Measurements from ENCODE around the gene PLA2G4B. TPM values are rescaled to one million over a fixed set of nuclear protein-coding genes. Genes with fewer than 3 reads are reported as not detected.

The PLA2G4B gene
- polyA plus RNA-seq, 1 donor (not counting 4 experiments of a cell fraction or from before 2014, with no cell fraction given): 8.6 TPM

DNA sequence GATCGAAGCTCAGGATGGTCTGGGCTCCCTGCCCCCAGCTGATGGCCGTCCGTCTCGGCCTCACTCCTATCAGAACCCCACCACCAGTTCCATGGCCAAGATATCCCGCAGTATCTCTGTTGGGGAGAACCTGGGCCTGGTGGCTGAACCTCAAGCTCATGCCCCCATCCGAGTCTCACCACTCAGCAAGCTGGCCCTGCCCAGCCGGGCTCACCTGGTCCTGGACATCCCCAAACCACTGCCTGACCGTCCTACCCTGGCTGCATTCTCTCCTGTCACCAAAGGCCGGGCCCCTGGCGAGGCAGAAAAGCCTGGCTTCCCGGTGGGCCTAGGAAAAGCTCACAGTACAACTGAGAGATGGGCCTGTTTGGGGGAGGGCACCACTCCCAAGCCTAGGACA, 15.1 kb upstream of the PLA2G4B start:
- no peaks in the 10 kb centered on the region for H3K9me1 ChIP-seq (ENCODE audit: control insufficient read depth, extremely low read depth, insufficient read depth, low read length)
- dilution Hi-C loops (cut with MboI; ENCODE audit: extremely low pct_ligation_motif_present, low sequenced_read_pairs): no loop called here
- no peak overlapping the region for H3K9ac ChIP-seq (ENCODE audit: control insufficient read depth, extremely low read depth, insufficient read depth, low read length)
- DNase-seq (ENCODE audit: low read depth, low spot score) (no peak), FAIRE-seq (no peak)
- no peak overlapping the region for H3K27ac ChIP-seq (ENCODE audit: control insufficient read depth, insufficient read depth, low read length)
- H3K27me3 ChIP-seq (ENCODE audit: control insufficient read depth, extremely low read depth, insufficient read depth, low read length): no peaks in the 10 kb centered on the region
- TF ChIP-seq EZH2 (IDR thresholded peaks at IDR 0.05; ENCODE audit: low read length): no peak
- TF ChIP-seq, protein P1, sequence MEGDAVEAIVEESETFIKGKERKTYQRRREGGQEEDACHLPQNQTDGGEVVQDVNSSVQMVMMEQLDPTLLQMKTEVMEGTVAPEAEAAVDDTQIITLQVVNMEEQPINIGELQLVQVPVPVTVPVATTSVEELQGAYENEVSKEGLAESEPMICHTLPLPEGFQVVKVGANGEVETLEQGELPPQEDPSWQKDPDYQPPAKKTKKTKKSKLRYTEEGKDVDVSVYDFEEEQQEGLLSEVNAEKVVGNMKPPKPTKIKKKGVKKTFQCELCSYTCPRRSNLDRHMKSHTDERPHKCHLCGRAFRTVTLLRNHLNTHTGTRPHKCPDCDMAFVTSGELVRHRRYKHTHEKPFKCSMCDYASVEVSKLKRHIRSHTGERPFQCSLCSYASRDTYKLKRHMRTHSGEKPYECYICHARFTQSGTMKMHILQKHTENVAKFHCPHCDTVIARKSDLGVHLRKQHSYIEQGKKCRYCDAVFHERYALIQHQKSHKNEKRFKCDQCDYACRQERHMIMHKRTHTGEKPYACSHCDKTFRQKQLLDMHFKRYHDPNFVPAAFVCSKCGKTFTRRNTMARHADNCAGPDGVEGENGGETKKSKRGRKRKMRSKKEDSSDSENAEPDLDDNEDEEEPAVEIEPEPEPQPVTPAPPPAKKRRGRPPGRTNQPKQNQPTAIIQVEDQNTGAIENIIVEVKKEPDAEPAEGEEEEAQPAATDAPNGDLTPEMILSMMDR (optimal IDR thresholded peaks at IDR 0.05 in 1 of 3, IDR thresholded peaks at IDR 0.05 in 1 of 3, conservative IDR thresholded peaks at IDR 0.05 in 1 of 3; ENCODE audit: extremely low read depth in 1 of 3, insufficient read depth in 2 of 3, low read length in 3 of 3): no peak
- H3K36me3 ChIP-seq (ENCODE audit: control insufficient read depth in 2 of 2, extremely low read depth in 1 of 2, insufficient read depth in 2 of 2, low read length in 2 of 2): peaks cover 51 to 72% of the 10 kb centered on the region in 2 experiments
- no peak overlapping the region for H2AFZ ChIP-seq (ENCODE audit: control insufficient read depth, low read length)
- H3K4me1 ChIP-seq (ENCODE audit: control insufficient read depth, extremely low read depth, insufficient read depth, low read length): peaks cover 17% of the 10 kb centered on the region
- peaks cover 3% of the 10 kb centered on the region for H3K79me2 ChIP-seq (ENCODE audit: control insufficient read depth, insufficient read depth, low read length)
- no peak overlapping the region for H3K4me2 ChIP-seq (ENCODE audit: control insufficient read depth, extremely low read depth, insufficient read depth, low read depth, low read length)
- no peaks in the 10 kb centered on the region for H3K9me3 ChIP-seq (ENCODE audit: control insufficient read depth, low read depth, low read length)
- no peak overlapping the region for H3K4me3 ChIP-seq (ENCODE audit: control insufficient read depth in 2 of 3, extremely low read depth in 1 of 3, insufficient read depth in 2 of 3, low read depth in 1 of 3, low read length in 3 of 3)
- peaks cover 4% of the 10 kb centered on the region for H4K20me1 ChIP-seq (ENCODE audit: control insufficient read depth, extremely low read depth, insufficient read depth, low read length)

GRCh38 chr15:41824062-41824745, 14.4 kb upstream of the PLA2G4B start:
- Histone ChIP-seq H2AFZ (ENCODE audit: control insufficient read depth, low read length) (no peak overlapping the region), H3K4me3 (ENCODE audit: control insufficient read depth in 2 of 3, extremely low read depth in 1 of 3, insufficient read depth in 2 of 3, low read depth in 1 of 3, low read length in 3 of 3) (no peak overlapping the region), H3K36me3 (ENCODE audit: control insufficient read depth in 2 of 2, extremely low read depth in 1 of 2, insufficient read depth in 2 of 2, low read length in 2 of 2) (peaks cover 44 to 65% of the 10 kb centered on the region in 2 experiments), H3K9me1 (ENCODE audit: control insufficient read depth, extremely low read depth, insufficient read depth, low read length) (no peaks in the 10 kb centered on the region), H3K4me1 (ENCODE audit: control insufficient read depth, extremely low read depth, insufficient read depth, low read length) (peaks cover 24% of the 10 kb centered on the region), H3K79me2 (ENCODE audit: control insufficient read depth, insufficient read depth, low read length) (peaks cover 6% of the 10 kb centered on the region), H3K4me2 (ENCODE audit: control insufficient read depth, extremely low read depth, insufficient read depth, low read depth, low read length) (no peak overlapping the region), H4K20me1 (ENCODE audit: control insufficient read depth, extremely low read depth, insufficient read depth, low read length) (peaks cover 4% of the 10 kb centered on the region), H3K27ac (ENCODE audit: control insufficient read depth, insufficient read depth, low read length) (no peak overlapping the region), H3K27me3 (ENCODE audit: control insufficient read depth, extremely low read depth, insufficient read depth, low read length) (no peaks in the 10 kb centered on the region), H3K9ac (ENCODE audit: control insufficient read depth, extremely low read depth, insufficient read depth, low read length) (no peak overlapping the region), H3K9me3 (ENCODE audit: control insufficient read depth, low read depth, low read length) (no peaks in the 10 kb centered on the region)
- dilution Hi-C loops (cut with MboI; ENCODE audit: extremely low pct_ligation_motif_present, low sequenced_read_pairs): no loop called here
- no peak for TF ChIP-seq EZH2 (IDR thresholded peaks at IDR 0.05; ENCODE audit: low read length)
- TF ChIP-seq, protein P1 (optimal IDR thresholded peaks at IDR 0.05 in 1 of 3, IDR thresholded peaks at IDR 0.05 in 1 of 3, conservative IDR thresholded peaks at IDR 0.05 in 1 of 3; ENCODE audit: extremely low read depth in 1 of 3, insufficient read depth in 2 of 3, low read length in 3 of 3): no peak
- no peak for FAIRE-seq
- no peak for DNase-seq (ENCODE audit: low read depth, low spot score)

Measured in keratinocyte (primary cell).